ENCODE data around the gene OR10D3.
"Not testable (repeated sequence)": the region's sequence is repeated elsewhere in the genome, so short reads cannot be mapped to it uniquely, and the experiment has no call there.

Gene OR10D3, protein sequence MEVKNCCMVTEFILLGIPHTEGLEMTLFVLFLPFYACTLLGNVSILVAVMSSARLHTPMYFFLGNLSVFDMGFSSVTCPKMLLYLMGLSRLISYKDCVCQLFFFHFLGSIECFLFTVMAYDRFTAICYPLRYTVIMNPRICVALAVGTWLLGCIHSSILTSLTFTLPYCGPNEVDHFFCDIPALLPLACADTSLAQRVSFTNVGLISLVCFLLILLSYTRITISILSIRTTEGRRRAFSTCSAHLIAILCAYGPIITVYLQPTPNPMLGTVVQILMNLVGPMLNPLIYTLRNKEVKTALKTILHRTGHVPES

DNA sequence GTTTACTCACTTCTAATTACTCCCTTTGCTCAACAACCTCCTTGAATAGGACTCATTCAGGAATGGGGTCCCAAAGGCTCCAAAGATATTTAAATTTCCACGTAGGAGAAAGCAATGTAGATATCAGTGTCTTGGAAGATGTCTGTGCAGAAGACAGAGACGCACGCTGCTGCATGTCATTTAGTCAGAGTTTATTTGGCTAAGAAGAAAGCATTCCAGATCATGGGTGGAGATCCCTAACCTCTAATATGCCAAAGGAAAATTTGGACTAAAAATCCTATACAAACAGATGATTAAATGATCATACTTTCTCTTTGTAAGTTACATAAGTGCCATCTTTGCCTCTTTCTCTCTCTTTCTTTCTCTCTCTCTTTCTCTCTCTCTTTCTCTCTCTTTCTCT lies at the start of gene OR10D3:
Gene OR10D3, plus strand, starts transcription at position 278 of the 400 bp plus-strand sequence. CDS start 1,925 bp downstream, outside the sequence.
- DNase-seq: no peak

DNA sequence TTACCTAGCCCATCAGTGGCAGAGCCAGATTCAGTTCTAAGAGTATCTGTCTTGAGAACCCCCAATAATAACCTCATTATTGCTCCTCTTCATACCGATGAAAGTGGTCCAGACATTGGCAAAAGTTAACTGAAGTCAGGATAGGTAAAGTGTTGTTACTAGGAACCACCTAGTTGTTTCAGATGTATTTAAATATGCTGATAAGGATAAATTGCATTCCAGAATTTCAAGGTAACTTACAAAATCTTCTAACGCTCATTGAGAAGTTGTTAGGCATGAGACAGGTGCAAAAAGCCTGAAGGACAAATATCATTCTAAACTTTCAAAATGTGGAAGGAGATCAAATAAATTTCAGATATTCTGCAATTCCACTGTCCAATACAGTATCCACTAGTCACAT lies 40.1 kb upstream of the OR10D3 start:
- no peak for DNase-seq

DNA sequence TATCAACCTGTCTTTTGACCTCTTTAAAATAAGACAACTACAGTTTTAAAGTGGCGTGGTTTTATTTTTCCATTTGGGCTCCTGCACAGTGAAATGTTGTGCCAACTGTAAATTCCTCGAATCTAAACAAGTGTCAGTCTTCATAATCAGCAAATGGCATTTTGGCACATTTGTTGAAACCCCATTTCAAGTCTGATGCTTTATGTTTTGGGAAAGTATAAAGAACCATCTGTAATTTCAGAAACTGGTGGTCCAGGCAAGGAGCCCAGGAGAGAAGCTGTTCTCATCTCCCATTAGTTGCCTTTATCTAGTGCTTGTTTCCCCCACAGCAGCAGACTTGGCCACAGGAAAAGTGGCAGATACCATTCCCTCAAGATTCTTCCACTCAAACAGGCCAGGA lies 35.2 kb upstream of the OR10D3 start:
- DNase-seq: no peak

DNA sequence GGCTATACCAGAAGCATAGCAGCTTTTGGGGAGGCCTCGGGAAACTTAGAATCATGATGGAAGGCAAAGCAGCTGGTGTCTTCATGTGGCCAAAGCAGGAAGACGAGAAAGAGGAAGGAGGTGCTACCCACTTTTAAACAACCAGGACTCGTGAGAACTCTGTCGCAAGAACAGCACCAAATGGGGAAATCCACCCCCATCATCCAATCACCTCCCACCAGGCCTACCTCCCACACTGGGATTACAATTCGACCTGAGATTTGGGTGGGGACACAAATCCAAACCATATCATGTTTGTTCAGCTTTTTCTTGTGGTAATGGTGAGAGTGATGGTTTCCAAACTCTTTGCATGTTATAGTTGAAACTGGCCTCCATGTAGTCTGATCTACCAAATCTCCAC lies 32.5 kb upstream of the OR10D3 start:
- no peak for DNase-seq

DNA sequence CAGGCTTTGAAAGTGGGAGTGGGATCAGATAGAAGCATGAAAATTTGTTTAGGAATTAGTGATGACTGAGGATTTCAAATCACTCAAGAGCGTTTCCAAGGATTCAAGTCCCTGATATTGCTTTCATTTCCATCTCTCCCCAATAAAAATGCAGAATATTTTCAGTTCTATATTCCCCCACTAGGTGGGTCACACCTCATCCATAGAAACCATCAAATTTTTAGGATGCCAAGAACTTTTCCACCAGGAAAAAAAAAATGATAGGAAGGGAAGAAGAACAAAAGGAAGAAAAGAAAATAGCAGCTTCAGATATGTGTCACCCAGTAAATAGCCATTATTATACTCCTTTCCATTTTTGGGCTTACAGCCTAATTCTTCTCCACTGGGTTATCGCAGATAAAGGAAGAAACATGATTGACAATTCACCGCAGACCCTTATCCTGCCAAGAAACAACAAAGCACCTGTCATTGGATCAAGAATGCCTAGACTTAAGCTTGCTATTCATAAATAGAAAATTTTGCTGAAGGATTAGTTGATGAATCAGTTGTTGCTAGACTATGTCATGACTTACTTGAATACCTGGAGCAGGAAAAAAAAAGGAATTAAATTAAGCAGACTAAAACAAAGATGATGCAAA lies 30.3 kb upstream of the OR10D3 start:
- DNase-seq: no peak

DNA sequence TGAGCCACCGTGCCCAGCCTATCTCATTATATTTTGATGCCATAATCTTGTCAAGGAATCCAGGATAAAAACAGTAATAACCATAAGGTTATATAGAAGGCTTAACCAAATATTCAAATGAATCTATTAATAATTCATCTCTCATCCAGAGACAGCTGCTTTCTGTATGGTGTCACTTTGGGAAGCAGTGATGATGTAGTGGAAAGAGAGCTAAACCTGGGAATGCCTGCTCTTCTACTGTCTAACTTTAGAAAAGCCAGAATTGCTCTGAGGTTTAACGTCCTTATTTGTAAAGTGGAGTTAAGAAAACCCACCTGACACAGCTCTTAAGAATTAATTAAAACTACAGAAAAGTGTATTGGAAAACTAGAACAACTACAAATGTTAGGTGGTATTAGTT lies 29.3 kb upstream of the OR10D3 start:
- DNase-seq: no peak

DNA sequence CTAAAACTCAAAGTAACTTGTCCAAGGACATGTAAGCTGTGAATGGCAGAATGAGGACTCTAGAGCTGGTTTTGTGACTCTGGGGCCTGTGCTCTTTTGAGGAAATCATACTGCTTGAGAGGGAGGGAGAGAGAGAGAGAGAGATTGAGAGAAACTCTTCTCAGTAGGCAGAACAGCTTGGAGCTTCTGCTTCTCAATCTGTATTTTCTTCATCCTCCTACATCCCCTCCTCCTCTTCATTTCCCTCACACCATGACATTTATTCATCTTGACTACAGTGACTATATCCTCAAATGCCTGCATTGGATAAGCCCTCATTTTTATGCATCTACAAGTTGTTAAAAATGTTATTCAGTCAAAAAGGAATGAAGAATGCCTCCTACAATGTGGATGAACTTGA lies 23.7 kb upstream of the OR10D3 start:
- DNase-seq: no peak

DNA sequence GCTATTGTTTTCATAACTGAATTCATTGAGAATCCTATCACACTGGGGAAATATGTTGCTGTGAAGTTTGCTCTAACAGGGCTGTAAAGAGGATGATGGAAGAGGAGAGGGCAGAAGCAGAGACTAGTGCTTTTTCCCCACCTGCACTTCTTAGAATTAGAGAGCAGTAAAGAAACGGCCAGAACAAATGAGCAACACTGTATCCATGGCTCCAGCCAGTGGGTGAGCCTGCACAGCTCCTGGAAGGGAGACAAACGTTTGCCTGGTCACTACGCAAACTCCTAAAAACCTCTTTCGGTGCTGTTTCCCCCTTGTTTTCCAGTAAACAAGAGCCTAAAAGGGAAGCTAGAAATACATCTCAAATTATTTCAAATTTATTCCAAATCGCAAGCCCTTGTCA lies 22.2 kb upstream of the OR10D3 start:
- DNase-seq: no peak

DNA sequence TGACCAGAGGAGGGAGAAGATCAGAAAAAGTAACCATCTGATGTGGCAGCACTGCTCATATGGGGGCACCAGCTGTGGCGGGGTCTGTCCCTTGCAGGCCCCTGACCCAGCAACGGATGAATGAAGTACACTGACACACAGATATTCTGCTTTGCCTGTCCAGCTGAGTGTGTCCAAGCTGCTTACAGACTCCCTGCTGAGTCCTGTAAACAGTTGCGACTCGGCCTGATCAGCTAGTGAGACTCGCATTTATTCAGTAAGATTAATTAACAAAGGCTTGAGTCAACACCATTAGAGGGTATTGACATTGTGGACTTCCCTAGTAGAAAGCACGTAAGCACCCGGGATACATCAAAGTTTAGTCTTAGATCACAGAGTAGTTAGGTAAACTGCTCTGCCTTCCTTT lies 15.3 kb upstream of the OR10D3 start:
- no peak for DNase-seq

DNA sequence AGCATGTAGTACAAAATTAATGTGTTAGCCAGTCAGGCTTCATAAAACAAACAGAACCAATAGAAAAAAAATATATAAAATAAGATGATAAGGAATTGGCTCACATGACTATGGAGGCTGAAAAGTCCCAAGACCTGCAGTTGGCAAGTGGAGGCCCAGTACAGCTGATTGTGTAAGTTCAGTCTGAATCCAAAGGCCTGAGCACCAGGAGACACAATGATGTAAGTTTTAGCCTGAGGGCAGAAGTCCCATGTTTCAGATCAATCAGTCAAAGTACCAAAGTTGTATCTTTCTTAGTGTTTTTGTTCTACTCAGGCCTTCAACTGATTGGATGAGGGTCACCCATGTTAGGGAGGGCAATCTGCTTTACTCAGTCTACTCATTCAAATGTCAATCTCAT lies 14.3 kb upstream of the OR10D3 start:
- no peak for DNase-seq

DNA sequence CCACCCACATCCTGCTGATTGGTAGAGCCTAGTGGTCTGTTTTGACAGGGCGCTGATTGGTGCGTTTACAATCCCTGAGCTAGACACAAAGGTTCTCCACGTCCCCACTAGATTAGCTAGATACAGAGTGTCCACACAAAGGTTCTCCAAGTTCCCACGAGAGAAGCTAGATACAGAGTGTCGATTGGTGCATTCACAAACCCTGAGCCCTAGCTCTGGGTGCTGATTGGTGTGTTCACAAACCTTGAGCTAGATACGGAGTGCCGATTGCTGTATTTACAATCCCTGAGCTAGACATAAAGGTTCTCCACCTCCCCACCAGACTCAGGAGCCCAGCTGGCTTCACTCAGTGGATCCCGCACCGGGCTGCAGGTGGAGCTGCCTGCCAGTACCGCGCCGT lies 12.8 kb upstream of the OR10D3 start:
- DNase-seq: not testable (repeated sequence)

DNA sequence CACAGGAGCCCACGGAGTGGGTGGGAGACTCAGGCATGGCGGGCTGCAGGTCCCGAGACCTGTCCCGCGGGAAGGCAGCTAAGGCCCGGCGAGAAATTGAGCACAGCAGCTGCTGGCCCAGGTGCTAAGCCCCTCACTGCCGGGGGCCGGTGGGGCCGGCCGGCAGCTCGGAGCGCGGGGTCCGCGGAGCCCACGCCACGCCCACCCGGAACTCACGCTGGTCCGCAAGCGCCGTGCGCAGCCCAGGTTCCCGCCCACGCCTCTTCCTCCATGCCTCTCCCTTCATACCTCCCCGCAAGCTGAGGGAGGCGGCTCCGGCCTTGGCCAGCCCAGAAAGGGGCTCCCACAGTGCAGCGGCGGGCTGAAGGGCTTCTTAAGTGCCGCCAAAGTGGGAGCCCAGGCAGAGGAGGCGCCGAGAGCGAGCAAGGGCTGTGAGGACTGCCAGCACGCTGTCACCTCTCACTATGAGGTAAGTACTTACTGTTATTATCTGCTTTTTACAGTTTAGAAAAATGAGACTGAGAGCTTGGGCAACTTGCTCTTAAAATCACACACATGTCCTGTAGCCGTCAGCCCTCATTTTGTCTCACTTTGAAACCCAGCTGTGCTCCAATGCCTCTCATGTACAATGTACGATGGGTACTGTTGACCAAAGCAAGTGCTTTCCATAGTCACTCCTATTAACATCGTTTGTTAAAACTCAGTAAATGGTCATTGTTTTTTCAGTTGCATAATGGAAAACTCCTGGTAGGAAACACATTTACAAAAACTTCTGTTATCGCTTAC lies 12.2 kb upstream of the OR10D3 start:
- no peak for DNase-seq

DNA sequence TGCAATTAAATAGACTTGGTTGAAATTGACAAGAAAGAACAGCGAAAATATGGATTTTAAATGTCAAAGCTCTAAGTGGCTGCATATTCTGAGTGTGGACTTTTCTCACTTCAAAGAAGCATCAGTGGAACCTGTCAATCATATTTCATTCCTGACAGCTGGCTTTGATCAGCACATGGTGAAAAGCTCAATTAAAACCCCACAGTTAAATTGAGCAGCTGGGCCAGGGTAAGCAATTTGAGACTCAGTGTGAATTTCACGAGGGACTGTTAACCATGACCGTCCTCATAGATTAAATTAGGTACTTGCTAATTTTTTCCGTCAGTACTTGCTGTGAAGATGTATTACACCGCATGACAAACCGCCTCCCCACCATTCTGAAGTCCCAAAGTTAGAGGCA lies 11.0 kb upstream of the OR10D3 start:
- no peak for DNase-seq

DNA sequence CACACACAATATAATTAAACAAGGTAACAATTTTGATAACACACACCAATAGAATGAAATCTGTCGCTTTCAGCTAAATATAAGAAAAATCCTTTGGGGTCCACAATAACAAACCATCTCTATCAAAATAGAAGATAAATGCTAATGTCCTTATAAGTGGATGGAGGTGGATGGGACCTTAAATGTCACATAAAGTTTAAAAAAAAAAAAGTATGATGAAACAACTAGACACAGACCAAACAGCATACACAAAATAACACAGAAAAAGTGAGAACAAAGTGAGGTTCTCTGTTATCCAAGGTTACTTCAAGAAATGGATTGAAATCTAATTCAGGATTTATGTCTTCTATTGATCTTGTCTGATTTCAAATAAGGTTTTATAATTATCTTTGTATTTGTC lies 10.5 kb upstream of the OR10D3 start:
- DNase-seq: no peak

DNA sequence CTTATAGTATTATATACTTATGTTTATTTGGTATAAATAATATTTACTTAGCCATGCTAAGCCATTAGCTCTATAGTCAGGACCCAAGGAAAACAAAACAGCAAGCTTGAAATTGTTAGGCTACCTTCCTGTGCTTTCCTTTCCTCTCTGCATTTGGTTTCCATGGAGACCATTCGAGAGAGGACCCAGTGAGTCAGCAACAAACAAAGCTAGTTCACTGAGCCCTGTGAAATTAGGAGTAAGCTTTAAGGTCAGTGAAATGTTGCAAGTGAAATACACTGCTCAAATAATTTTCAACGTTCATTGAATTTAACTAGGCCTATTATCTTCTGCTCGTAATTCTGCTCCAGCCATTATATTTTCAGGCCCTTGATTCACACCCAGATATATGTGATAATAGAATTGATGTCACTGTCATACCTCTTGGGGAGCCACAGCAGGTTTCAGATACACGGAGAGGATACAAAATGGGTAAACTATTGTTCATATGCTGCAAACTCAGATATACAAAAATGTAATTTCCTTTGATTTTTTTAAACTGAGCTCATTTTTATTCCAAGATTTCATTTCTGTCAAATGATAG lies 9.1 kb upstream of the OR10D3 start:
- DNase-seq: no peak

DNA sequence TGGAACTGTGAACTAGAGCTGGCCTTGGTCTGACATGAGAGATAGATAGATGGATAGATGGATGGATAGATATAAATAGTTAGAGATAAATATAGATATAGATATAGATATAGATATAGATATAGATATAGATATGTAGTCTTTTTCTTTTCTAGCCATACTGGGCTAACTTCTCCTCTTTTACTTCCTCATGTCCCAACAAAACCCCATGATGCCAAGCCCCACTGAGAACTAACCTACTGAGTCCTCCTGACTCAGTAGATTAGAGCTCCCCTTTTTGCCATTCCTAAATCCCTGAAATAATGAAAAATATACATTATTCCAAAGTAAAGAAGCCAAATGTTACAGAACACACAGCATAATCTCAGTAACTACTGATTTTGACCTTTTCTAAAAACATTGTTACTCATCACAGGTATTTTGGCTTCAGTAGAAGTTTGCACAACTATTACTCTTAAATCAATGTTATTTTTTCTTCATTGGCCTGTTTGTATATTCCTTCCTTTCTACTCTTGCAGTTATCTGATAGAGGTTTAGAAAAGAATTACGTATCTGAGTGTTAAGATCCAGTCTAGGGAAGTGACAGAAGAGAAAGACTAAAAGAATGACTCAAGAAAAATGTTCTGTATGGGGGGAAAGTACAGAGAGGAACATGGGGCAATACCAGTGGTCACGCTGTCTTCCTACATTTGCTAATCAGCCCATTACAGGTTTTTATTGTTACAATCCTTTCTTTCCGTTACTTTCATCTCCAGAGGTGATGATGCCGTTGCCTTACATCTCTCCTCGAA lies 6.0 kb upstream of the OR10D3 start:
- no peak for DNase-seq

DNA sequence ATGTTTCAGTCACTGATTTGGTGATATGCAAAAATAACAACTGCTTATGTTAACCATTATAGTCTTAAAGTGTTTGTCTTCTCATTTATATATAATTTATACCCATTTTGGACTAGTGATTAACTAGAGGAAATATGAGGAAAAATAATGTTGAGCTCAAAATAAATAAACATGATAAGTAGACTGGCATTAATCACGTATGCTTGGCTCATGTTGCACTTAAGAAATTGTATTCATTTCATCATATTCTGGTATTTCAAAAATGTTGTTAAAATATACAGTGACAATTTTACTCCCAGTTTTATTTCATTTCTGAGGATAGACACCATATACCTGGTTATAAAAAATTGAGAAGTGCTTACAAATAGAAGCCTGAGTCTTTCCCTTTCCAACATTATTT lies 3.8 kb upstream of the OR10D3 start:
- DNase-seq: no peak

DNA sequence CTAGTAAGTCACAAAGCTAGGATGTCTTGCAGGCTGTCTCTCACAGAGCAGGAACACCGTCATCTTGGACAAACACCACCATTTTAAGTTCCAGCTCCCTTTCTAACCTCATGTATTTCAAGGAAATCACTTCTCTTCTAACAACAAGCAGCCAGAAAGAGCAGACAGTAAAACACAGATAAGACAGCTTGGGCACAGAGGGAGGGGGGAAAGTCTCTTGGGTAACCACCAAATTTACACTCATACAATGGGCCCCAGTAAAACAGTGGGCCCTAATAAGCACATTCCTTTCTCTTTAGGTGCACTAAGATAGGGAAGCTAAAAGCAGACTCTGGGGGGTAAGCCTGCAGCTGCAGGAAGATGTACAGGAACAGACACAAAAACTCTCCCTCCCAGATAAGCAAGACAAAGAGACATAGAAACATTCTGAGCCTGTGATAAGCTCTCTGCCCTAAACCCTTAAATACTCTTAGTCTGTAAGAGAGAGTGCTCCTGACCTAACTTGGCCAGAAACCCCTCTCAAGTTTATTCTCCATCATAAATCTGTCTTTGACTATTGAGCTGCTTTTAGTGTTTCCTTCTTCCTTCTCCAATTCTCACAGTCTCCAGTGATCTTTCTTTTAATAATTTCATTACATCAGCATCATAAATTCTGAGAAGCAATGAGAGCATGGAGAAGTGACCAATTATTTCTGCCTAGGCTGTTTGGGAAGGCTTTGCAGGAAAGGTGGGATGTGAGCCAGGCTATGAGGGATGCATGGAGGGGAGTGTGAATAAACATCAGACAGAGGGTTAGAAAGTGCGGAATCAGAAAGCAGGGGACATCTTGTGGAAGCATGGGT lies 7.4 kb downstream of the OR10D3 start:
- no peak for DNase-seq

DNA sequence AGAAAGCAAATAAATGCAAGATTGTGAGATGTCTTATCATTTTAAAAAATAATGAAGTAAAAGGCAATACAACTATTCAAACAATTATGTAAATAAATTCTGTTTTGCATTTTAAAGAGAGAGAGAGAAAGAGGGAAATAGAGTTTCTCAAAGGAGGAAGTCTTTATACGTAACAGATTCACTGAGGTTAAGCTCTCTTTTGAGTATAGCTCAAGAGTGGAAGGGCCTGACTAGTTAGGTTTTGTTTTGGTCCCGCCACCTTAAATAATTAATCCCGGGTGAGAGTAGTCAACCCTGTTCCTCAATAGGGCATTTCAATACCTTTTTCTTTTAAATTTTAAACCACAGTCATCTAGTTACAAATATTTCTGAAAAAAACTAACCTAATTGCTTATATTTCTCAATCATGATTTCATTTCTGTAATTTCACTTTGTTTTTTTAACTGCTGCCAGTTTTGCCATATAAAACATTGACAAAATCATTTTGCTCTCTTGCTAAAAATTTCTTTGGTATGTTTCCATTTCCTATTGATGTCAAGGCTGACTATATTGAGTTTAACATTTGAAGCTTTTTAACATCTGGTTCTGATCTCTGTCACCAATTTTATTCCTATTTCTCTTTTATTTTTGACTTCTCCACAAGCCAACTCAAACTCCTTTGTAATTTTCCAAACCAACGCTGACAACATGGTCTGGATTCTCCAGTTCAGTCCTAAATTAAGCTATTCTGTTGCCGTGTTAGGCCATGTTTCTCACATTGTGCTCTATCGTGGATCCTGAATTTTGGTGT lies 10.3 kb downstream of the OR10D3 start:
- no peak for DNase-seq

DNA sequence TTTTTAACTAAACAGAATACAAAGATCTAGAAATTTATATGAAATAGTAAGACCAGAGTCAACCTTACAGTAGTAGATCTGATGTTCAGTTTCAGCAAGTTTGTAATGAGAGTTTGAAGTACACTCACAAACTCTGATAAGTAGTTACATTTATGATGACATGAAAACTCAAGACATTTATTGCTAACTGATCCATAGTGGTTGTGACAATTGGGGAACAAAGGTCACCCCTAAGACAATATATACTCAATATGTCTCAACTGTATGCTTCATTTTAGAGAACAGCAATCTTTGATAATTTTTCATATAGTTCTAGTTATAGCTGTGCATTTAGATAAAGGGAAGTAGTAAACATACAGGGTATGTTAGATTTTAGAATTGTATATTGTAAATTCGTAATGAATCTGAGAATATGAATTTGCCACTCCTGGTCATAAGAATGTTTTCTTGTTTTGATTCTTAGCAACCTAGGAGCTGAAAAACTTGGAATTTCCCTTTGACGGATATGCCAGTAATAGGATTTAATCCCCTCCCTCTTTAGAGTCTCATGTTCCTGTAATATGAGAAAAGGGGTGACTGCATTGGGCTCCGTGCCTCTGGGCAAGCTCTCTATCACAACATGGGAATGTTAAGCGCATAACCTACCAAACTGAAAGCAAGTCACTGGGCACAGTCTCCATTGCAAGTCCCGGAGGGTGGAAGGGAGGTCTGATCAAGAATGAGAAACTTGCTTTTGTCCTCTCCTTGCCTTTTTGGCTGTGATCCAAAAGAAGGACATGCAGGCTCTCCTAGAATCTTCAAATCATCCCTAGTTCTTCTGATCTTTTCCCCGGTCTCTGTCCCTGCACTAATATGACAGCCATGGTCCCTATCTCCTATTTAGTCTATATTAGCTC lies 11.4 kb downstream of the OR10D3 start:
- DNase-seq: no peak

Measured in activated T-cell treated with anti-CD3 and anti-CD28 coated beads, Interleukin-2, amount 50 U/mL, for 1 hour (primary cell).